Measurements from ENCODE around the gene MYH10. TPM values are rescaled to one million over a fixed set of nuclear protein-coding genes. Genes with fewer than 3 reads are reported as not detected.

MYH10 gene
- total RNA-seq, 2 donors from 2014 or later, result 23.3 to 30.3 TPM

DNA sequence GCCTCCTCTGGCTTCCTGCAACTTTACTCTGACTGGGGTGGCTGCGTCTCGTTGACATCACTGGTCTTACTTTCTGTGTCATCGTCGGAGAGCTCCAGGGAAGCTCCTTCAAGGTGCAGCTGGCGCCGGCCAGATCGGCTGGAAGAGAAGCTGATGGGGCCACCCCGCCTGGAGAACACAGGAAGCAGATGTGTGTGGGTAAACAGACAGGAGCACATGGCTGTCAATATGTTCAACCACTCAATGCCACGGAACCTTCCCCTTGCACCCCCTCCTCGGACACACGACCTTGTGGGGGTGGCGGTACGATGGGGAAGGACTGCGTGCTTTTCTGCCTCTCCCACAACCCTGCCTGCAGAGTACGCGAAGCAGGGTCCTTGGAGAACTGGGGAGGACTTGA lies 154.7 kb downstream of the MYH10 start:
- no peak for ATAC-seq
- TF ChIP-seq, protein P1, sequence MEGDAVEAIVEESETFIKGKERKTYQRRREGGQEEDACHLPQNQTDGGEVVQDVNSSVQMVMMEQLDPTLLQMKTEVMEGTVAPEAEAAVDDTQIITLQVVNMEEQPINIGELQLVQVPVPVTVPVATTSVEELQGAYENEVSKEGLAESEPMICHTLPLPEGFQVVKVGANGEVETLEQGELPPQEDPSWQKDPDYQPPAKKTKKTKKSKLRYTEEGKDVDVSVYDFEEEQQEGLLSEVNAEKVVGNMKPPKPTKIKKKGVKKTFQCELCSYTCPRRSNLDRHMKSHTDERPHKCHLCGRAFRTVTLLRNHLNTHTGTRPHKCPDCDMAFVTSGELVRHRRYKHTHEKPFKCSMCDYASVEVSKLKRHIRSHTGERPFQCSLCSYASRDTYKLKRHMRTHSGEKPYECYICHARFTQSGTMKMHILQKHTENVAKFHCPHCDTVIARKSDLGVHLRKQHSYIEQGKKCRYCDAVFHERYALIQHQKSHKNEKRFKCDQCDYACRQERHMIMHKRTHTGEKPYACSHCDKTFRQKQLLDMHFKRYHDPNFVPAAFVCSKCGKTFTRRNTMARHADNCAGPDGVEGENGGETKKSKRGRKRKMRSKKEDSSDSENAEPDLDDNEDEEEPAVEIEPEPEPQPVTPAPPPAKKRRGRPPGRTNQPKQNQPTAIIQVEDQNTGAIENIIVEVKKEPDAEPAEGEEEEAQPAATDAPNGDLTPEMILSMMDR (IDR thresholded peaks at IDR 0.05), result no peak
- no peak for TF ChIP-seq POLR2A (IDR thresholded peaks at IDR 0.05)
- Histone ChIP-seq H3K9me3 (no peaks in the 10 kb centered on the region), H3K4me1 (no peaks in the 10 kb centered on the region), H3K4me3 (no peak overlapping the region), H3K27ac (no peak overlapping the region), H3K36me3 (replicated peaks in 1 of 2; ENCODE audit: insufficient read depth in 1 of 2, low read depth in 2 of 2) (peaks cover 9 to 27% of the 10 kb centered on the region in 2 donors), H3K27me3 (no peaks in the 10 kb centered on the region)
- 85 to 88% methylated on average over 16 of the region's 16 CpGs for WGBS, 2 donors
- DNase-seq, result no peak
- intact Hi-C loops (cut with DNase I), result no loop called here

DNA sequence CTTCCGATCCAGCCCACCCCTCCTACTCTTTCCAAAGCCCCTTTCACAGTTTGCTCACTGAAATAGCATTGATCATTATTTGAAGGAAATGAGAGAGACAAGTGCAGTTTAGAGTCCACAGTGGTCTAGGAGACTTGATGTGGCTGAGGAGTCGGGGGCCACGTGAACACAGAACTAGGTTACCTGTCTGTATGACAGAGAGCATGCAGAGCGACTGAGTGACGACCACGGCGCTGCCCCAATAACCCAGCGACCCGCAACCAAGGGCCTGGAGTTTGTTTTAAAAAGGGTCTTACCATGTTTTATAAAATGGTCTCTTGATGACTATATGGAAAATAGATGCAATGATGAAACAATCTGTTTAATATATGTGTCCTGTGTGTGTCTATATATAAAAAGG lies 155.3 kb downstream of the MYH10 start:
- TF ChIP-seq, protein P1 (IDR thresholded peaks at IDR 0.05), result no peak
- no peak for TF ChIP-seq POLR2A (IDR thresholded peaks at IDR 0.05)
- peaks cover 9 to 27% of the 10 kb centered on the region in 2 donors for H3K36me3 ChIP-seq (replicated peaks in 1 of 2; ENCODE audit: insufficient read depth in 1 of 2, low read depth in 2 of 2)
- H3K4me1 ChIP-seq, result no peaks in the 10 kb centered on the region
- no peaks in the 10 kb centered on the region for H3K27me3 ChIP-seq
- intact Hi-C loops (cut with DNase I), result no loop called here
- WGBS, 2 donors, result 93 to 96% methylated on average over 9 of the region's 9 CpGs
- no peaks in the 10 kb centered on the region for H3K9me3 ChIP-seq
- no peak overlapping the region for H3K4me3 ChIP-seq
- ATAC-seq (no peak), DNase-seq (no peak)
- no peak overlapping the region for H3K27ac ChIP-seq

DNA sequence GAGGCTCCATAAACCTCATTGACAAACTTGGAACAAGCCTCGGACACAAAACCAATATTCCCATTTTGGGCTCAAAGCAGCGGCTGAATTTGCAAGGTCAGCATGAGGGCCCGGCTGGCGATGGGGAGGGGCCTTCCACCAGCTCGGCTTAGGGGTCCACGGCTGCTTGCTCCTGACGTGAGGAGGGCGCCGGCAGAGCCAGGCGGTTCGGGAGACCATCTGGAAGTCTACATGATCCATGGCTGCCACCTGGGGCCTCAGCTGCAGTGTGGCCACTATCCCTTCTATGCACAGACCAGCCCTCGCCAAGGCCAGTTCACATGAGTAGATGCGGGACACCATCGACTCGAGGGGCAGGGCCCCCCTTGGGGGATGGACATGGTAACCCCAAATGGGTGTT lies 155.7 kb downstream of the MYH10 start:
- no peaks in the 10 kb centered on the region for H3K9me3 ChIP-seq
- 88 to 93% methylated on average over 14 to 15 of the region's 15 CpGs for WGBS, 2 donors
- intact Hi-C loops (cut with DNase I), result no loop called here
- no peaks in the 10 kb centered on the region for H3K27me3 ChIP-seq
- no peak for ATAC-seq
- H3K4me3 ChIP-seq, result no peak overlapping the region
- TF ChIP-seq, protein P1 (IDR thresholded peaks at IDR 0.05), result no peak
- no peak for TF ChIP-seq POLR2A (IDR thresholded peaks at IDR 0.05)
- peaks cover 9 to 28% of the 10 kb centered on the region in 2 donors for H3K36me3 ChIP-seq (replicated peaks in 1 of 2; ENCODE audit: insufficient read depth in 1 of 2, low read depth in 2 of 2)
- no peak overlapping the region for H3K27ac ChIP-seq
- H3K4me1 ChIP-seq, result no peaks in the 10 kb centered on the region
- no peak for DNase-seq

DNA sequence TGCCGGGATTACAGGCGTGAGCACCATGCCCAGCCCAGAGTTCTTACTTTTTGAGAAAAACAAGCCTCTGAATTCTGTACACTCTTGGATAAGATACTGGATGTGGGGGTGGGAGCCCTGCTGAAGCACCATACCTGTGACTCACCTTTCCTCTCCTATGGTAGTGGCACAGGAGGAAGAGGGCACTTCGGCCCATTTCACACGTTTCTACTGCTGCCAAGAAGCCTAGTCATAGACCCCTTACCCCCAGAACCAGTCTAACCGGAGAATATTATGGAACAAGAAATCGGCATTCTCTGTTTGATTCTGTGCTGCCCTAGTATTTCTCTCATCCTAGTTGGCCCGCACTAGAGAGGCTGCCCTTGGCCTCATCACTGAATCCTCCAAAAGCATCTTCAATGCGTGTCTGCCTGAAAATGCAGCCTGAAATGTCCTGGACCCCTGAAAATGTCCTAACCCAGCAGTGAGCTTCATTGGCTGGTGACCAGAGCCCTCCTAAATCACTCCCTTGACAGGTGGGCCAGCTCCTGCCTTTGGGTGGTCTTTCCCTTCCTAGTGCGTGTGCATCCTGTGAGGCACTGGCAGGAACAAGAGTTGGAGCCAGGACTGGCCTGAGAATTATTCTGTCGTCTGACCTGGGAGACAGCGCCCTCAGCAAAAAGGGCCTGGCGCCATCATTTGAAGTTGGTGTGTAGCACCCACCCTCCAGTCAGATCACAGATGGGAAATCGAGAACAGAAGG lies 156.9 kb downstream of the MYH10 start:
- no peak for ATAC-seq
- Histone ChIP-seq H3K4me1 (no peaks in the 10 kb centered on the region), H3K36me3 (replicated peaks in 1 of 2; ENCODE audit: insufficient read depth in 1 of 2, low read depth in 2 of 2) (peaks cover 9 to 25% of the 10 kb centered on the region in 2 donors), H3K27ac (no peak overlapping the region), H3K4me3 (no peak overlapping the region), H3K27me3 (no peaks in the 10 kb centered on the region), H3K9me3 (no peaks in the 10 kb centered on the region)
- 90 to 94% methylated on average over 13 of the region's 13 CpGs for WGBS, 2 donors
- no peak for DNase-seq
- TF ChIP-seq, protein P1 (IDR thresholded peaks at IDR 0.05), result no peak
- TF ChIP-seq POLR2A (IDR thresholded peaks at IDR 0.05), result no peak
- intact Hi-C loops (cut with DNase I), result no loop called here

DNA sequence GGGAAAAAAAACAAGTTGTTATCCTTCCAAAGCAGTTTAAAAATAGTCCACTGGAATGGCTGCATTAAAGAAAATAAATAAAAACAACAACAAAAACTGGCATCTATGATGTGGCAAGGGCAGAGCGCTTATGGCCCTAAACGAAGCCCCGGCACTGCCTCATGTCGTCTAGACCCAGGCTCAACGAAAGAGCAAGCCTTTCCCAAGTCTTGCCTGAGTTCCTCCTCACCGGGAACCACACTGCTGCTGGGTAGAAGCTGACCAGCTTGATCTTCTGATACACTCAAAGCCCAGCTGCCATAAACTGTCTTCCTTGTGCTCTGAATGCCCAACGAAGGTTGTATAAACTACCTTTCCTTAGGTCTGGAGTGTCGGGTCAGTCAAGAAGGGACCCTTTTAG lies 157.9 kb downstream of the MYH10 start:
- H3K27ac ChIP-seq, result no peak overlapping the region
- DNase-seq (no peak), ATAC-seq (no peak)
- no peaks in the 10 kb centered on the region for H3K9me3 ChIP-seq
- H3K4me3 ChIP-seq, result no peak overlapping the region
- peaks cover 9 to 29% of the 10 kb centered on the region in 2 donors for H3K36me3 ChIP-seq (replicated peaks in 1 of 2; ENCODE audit: insufficient read depth in 1 of 2, low read depth in 2 of 2)
- H3K27me3 ChIP-seq, result no peaks in the 10 kb centered on the region
- intact Hi-C loops (cut with DNase I), result no loop called here
- H3K4me1 ChIP-seq, result no peaks in the 10 kb centered on the region
- WGBS, 2 donors, result 90 to 94% methylated on average over 8 of the region's 8 CpGs
- no peak for TF ChIP-seq POLR2A (IDR thresholded peaks at IDR 0.05)
- TF ChIP-seq, protein P1 (IDR thresholded peaks at IDR 0.05), result no peak

Data from body of pancreas (tissue), 4 donors.